B cell (primary cell): Measurements from ENCODE around the gene GRB14. TPM values are rescaled to one million over a fixed set of nuclear protein-coding genes. Genes with fewer than 3 reads are reported as not detected.

Experiments
- ATAC-seq: fragments of 200-7000 bp; cut with Tn5 transposase; one replicate; pipeline ENCODE4 v1.10.0; 2021; ENCODE audit warnings: low read depth, mild to moderate bottlenecking, moderate number of reproducible peaks, moderate library complexity
- CTCF ChIA-PET: fragments of 350-600 bp; sonication (Branson Sonifier 250); formaldehyde crosslinking; loops from one replicate; lab custom pipeline; 2021; ENCODE audit warnings: antibody characterized with exemption, inconsistent platforms; lab: Charles Lee
- POLR2A ChIA-PET: fragments of 350-600 bp; sonication (Branson Sonifier 250); formaldehyde crosslinking; loops from one replicate; lab custom pipeline; 2021; ENCODE audit warnings: antibody characterized with exemption; lab: Charles Lee
- DNase-seq: peaks from one replicate; pipeline ENCODE4 v3.0.0; 2013
- H2AFZ ChIP-seq: 2 replicates; pipeline ENCODE4 v1.6.1; 2012; ENCODE audit warnings: mild to moderate bottlenecking, low read depth, low read length; ENCODE audit not compliant: insufficient read depth, poor library complexity, severe bottlenecking
- H3K27ac ChIP-seq, 2 donors: 1 replicate in 1 of 2; 2 replicates in 1 of 2; pipeline ENCODE4 v1.5.1; 2012 to 2013; ENCODE audit warnings: low read length in 2 of 2, mild to moderate bottlenecking in 2 of 2, moderate library complexity in 1 of 2
- H3K27me3 ChIP-seq, 4 experiments: fragments of 200-600 bp in 1 of 4; sonication (generic) in 1 of 4; replicated peaks in 1 of 4; 1 replicate in 2 of 4; 2 replicates in 2 of 4; pipeline versions ENCODE4 v1.6.1 to v1.7.0; 2013 to 2016; ENCODE audit warnings: low read length in 3 of 4, mild to moderate bottlenecking in 2 of 4, mixed read lengths in 1 of 4, moderate library complexity in 1 of 4; ENCODE audit not compliant: insufficient read depth in 4 of 4, control insufficient read depth in 3 of 4; ENCODE audit errors: control extremely low read depth in 1 of 4
- H3K36me3 ChIP-seq, 2 experiments: replicated peaks in 1 of 2; 1 replicate in 1 of 2; 2 replicates in 1 of 2; pipeline versions ENCODE4 v1.6.1 to v1.7.1; 2013; ENCODE audit warnings: low read length in 1 of 2; ENCODE audit not compliant: insufficient read depth in 2 of 2, control insufficient read depth in 1 of 2; ENCODE audit errors: control extremely low read depth in 1 of 2, extremely low read depth in 1 of 2
- H3K4me1 ChIP-seq, 2 donors: fragments of 200-600 bp in 1 of 2; sonication (generic) in 1 of 2; 1 replicate in 1 of 2; 2 replicates in 1 of 2; pipeline versions ENCODE4 v1.5.1 to v1.6.1; 2013 to 2017; ENCODE audit warnings: low read length in 2 of 2; ENCODE audit not compliant: control insufficient read depth in 2 of 2, insufficient read depth in 2 of 2
- H3K4me2 ChIP-seq: replicated peaks from 2 replicates; pipeline ENCODE3; 2012; ENCODE audit warnings: mild to moderate bottlenecking, low read depth, low read length; ENCODE audit not compliant: poor library complexity, severe bottlenecking
- H3K4me3 ChIP-seq, 5 experiments: fragments of 200-600 bp in 1 of 5; sonication (generic) in 1 of 5; 1 replicate in 3 of 5; 2 replicates in 2 of 5; pipeline versions ENCODE4 v1.5.1 to v1.7.0; 2011 to 2016; ENCODE audit warnings: low read length in 4 of 5, mild to moderate bottlenecking in 4 of 5, low read depth in 2 of 5, control low read depth in 1 of 5, moderate library complexity in 1 of 5; ENCODE audit not compliant: insufficient read depth in 1 of 5; ENCODE audit errors: control extremely low read depth in 1 of 5, extremely low read depth in 1 of 5
- H3K79me2 ChIP-seq: fragments of 200-600 bp; sonication (generic); one replicate; pipeline ENCODE4 v1.6.0; 2016; ENCODE audit warnings: low read length; ENCODE audit not compliant: control insufficient read depth, insufficient read depth
- H3K9ac ChIP-seq: fragments of 200-600 bp; sonication (generic); 2 replicates; pipeline ENCODE4 v1.6.1; 2017; ENCODE audit warnings: mild to moderate bottlenecking, low read length, moderate library complexity
- H3K9me3 ChIP-seq, 3 donors: one replicate each; pipeline versions ENCODE4 v1.6.1 to v1.7.1; 2013; ENCODE audit warnings: low read length in 2 of 3; ENCODE audit not compliant: control insufficient read depth in 2 of 3, insufficient read depth in 1 of 3; ENCODE audit errors: control extremely low read depth in 1 of 3
- H4K20me1 ChIP-seq: 2 replicates; pipeline ENCODE4 v1.6.0; 2012; ENCODE audit warnings: mild to moderate bottlenecking, low read length; ENCODE audit not compliant: insufficient read depth, control insufficient read depth, poor library complexity, severe bottlenecking
- H3K27ac Mint-ChIP-seq: one replicate; pipeline ENCODE4 v1.8.0; 2021; ENCODE audit warnings: mixed read lengths
- H3K27me3 Mint-ChIP-seq: one replicate; pipeline ENCODE4 v1.8.0; 2021; ENCODE audit warnings: mixed read lengths
- H3K4me1 Mint-ChIP-seq: one replicate; pipeline ENCODE4 v1.8.0; 2021; ENCODE audit warnings: mixed read lengths
- H3K4me3 Mint-ChIP-seq: one replicate; pipeline ENCODE4 v1.8.0; 2021; ENCODE audit warnings: mixed read lengths
- H3K9me3 Mint-ChIP-seq: one replicate; pipeline ENCODE4 v1.8.0; 2022; ENCODE audit warnings: mixed read lengths; ENCODE audit not compliant: insufficient read depth
- CTCF ChIP-seq: fragments of 200-600 bp; IDR thresholded peaks from one replicate; pipeline ENCODE4 v1.8.0; 2022; ENCODE audit warnings: antibody characterized with exemption, mild to moderate bottlenecking
- EZH2 ChIP-seq: IDR thresholded peaks from 2 replicates; pipeline ENCODE4 v1.6.1; 2012; ENCODE audit warnings: borderline replicate concordance, low read depth, mild to moderate bottlenecking, moderate library complexity, low read length; ENCODE audit not compliant: insufficient read depth, poor library complexity, severe bottlenecking
- WGBS: methylation state at CpG from one replicate; pipeline ENCODE4 v1.1.5; 2013; ENCODE audit warnings: missing lambda C conversion rate; ENCODE audit not compliant: insufficient coverage; 5-methylcytosine and 5-hydroxymethylcytosine counted together
- intact Hi-C: fragments of 100-400 bp; cut with micrococcal nuclease; formaldehyde crosslinking; loops from one replicate; pipeline ENCODE4 v1.10.0; 2022
- polyA plus RNA-seq: library from polyadenylated mRNA; depleted of rRNA; stranded (reverse); fragments of >200 nt; gene quantifications from 2 replicates; pipeline ENCODE4 v1.2.3, GENCODE V29; 2012
- total RNA-seq, 2 donors: library from RNA; stranded (reverse); fragments of 120-200 nt in 1 of 2; gene quantifications; 1 replicate in 1 of 2; 2 replicates in 1 of 2; pipeline versions ENCODE4 v1.2.3 to v1.2.4, GENCODE V29; 2013 to 2022

GRB14 gene
- total and polyA plus RNA-seq, 2 donors (not counting 1 experiment from before 2014, with no cell fraction given) = not detected

DNA sequence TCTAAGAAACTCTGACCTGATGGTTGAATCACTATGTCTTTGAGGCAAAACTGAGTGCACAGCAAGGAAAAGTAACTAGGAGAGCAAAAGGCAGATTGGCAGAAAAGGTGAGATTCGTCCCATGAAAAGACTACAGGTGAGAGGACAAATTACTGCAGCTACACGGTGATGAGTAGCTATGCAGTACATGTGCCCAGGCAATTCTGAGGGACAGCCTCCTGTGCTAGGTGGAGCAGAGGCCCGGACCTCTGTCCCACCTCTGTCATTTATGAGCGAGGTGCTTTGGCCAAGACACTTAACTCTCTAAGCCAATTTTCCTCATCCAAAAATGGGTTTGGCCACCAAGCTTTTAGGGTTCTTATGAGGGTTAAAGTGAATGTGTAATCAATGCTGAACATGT is 59.9 kb downstream of the GRB14 start:
- Mint-ChIP-seq H3K27me3 (peaks cover 3% of the 10 kb centered on the region), H3K4me3 (no peak overlapping the region), H3K9me3 (no peaks in the 10 kb centered on the region), H3K4me1 (peaks cover 4% of the 10 kb centered on the region), H3K27ac (no peak overlapping the region)
- Histone ChIP-seq H4K20me1 (no peaks in the 10 kb centered on the region), H3K9me3 (no peaks in the 10 kb centered on the region), H3K27me3 (no peaks in the 10 kb centered on the region), H3K4me2 (no peak overlapping the region), H2AFZ (no peak overlapping the region), H3K9ac (no peak overlapping the region), H3K4me1 (no peaks in the 10 kb centered on the region), H3K36me3 (no peaks in the 10 kb centered on the region), H3K79me2 (no peaks in the 10 kb centered on the region), H3K4me3 (no peak overlapping the region), H3K27ac (no peak overlapping the region)
- ChIA-PET CTCF (interaction anchor here (0.7 to 2.7 kb wide), 5 partner anchors 10 to 572 kb away, joined by 3 to 8 read pairs (median 8); no protein-coding TSS in a partner anchor), POLR2A (no interaction called here)
- intact Hi-C loops = loop anchor here (10.0 kb wide), 1 partner anchor 353 kb away; no protein-coding TSS in a partner anchor
- DNase-seq (no peak), ATAC-seq (no peak)
- TF ChIP-seq EZH2 (no peak), CTCF (no peak)
- 92% methylated on average over 3 of the region's 4 CpGs for WGBS

- ChIA-PET POLR2A (no interaction called here), CTCF (interaction anchor here (0.8 to 2.7 kb wide), 9 partner anchors 10 to 643 kb away, joined by 3 to 8 read pairs (median 7); partner anchors contain the start of gene SCN3A)
- no peak for ATAC-seq
- H3K4me3 Mint-ChIP-seq = no peak overlapping the region
- intact Hi-C loops = loop anchor here (10.0 kb wide), 1 partner anchor 354 kb away; no protein-coding TSS in a partner anchor
- no peak overlapping the region for H3K27ac Mint-ChIP-seq
- Histone ChIP-seq H3K4me3 (no peak overlapping the region), H3K9me3 (no peaks in the 10 kb centered on the region), H3K4me1 (no peaks in the 10 kb centered on the region), H3K4me2 (no peak overlapping the region), H3K79me2 (no peaks in the 10 kb centered on the region), H3K27me3 (no peaks in the 10 kb centered on the region), H3K27ac (no peak overlapping the region), H3K9ac (no peak overlapping the region), H3K36me3 (no peaks in the 10 kb centered on the region), H2AFZ (no peak overlapping the region), H4K20me1 (no peaks in the 10 kb centered on the region)
- TF ChIP-seq EZH2 (no peak), CTCF (no peak)
- no peak for DNase-seq
- peaks cover 3% of the 10 kb centered on the region for H3K27me3 Mint-ChIP-seq
- H3K9me3 Mint-ChIP-seq = no peaks in the 10 kb centered on the region
- 50% methylated on average over 2 of the region's 2 CpGs for WGBS
- H3K4me1 Mint-ChIP-seq = peaks cover 4% of the 10 kb centered on the region
Observed at GRCh38 chr2:164560902-164561301, 60.4 kb downstream of the GRB14 start.
